Medulla oblongata (tissue), 1 donor: ENCODE measurements around the gene EEA1.

Experiments used
- DNase-seq: peaks from one replicate; pipeline ENCODE4 v3.0.0-alpha.2; 2015; ENCODE audit errors: extremely low spot score

The EEA1 gene

GRCh38 chr12:92890601-92891106 lies 38.4 kb downstream of the EEA1 start:
- no peak for DNase-seq

DNA sequence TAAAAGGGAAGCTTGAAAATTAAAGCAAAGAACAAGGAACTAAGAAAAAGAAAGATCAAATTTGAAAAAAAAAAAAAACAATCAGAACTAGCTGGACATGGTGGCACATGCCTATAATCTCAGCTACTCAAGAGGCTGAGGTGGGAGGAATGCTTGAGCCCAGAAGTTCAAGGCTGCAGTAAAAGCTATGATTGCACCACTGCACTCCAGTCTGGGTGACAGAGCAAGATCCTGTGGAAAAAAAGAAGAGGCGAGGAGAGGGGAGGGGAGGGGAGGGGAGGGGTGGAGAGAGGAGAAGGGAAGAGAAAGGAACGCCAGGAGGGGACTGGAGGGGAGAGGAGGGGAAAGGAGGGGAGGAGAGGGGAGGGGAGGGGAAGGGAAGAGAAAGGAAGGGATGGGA lies 43.0 kb downstream of the EEA1 start:
- no peak for DNase-seq

GRCh38 chr12:92879698-92880322 lies 49.3 kb downstream of the EEA1 start:
- no peak for DNase-seq

DNA sequence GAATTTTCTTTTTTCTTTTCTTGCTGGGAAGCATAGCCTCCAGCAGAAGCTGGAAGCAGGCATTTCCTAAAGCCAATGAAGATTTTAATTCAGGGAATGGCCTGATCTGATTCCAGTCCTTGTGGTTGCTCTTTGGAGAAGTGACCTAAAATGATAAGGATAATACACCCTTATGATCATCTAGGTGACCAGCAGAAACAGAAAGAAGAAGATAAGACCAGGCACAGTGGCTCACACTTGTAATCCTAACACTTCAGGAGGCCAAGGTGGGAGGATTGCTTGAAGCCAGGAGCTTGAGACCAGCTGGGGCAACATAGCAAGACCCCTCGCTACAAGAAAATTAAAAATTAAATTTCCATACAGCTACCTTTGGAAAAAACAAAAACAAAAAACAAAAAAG lies 51.2 kb downstream of the EEA1 start:
- DNase-seq, result no peak

DNA sequence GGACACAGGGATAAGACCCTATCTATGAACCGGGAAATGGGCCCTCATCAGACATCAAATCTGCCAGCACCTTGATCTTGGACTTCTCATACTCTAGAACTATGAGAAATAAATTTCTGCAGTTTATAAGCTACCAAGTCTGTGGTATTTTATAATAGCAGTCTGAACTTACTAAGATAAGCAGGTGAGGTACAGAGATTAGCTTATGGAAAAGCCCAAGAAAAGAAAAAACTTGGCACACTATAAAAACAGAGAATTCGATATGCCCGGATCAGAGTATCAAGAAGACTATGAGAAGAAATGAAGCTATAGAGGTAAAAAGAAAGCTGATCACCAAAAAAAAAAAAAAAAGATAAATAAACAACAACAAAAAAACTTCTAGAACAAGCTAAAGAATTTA lies 52.6 kb downstream of the EEA1 start:
- no peak for DNase-seq

DNA sequence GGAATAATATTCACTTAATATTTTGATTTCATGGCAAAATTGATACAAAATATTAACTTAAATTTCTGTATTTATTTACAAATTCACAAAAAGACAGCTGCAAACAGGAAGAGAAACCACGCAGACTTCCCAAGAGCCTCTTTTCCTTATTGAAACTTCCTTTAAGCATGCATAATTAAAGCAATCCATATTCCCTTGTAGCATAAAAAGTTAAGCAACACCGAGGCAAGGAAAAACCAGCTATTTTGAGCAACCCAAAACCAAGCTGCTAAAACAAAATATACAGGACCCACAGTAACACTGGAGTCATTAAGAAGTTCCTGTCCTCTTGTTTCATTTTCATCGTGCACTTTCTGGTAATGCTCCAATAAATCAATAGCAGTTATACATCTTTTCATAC lies 58.0 kb downstream of the EEA1 start:
- DNase-seq, result peak; percentile 11

DNA sequence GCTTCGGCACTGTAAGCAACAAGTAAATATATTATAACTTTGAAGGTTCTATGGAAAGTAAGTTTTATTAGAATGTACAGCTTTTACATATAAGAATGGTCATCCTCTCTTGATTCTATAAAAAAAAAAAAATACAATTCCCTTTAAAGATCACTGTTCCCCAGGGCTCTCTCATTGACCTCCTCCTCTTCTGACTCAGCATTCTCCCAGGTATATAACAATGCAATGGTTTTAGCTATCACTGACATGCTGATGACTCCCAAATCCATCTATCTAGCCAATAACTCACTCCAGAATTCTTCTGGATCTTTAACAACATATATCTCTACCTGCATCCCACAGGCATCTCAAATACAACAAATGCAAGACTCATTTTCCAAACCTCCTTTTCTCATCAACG lies 62.7 kb downstream of the EEA1 start:
- no peak for DNase-seq

GRCh38 chr12:92863251-92863650 lies 65.8 kb downstream of the EEA1 start:
- DNase-seq, result no peak

DNA sequence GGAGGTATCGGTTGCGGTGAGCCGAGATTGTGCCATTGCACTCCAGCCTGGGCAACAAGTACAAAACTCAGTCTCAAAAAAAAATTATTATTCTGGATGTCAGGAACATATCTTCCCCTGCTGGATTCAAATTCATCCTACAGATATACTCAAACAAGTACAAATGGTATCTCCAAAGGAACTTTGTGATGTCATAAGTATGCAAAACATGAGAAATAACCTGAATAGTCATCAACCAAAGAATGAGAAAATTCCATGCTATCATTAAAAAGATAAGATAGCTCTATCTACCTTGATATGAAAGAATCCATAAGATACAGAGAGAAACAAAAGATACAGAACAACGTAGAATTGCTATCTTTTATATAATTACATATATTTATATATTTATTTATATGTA lies 67.7 kb downstream of the EEA1 start:
- no peak for DNase-seq

DNA sequence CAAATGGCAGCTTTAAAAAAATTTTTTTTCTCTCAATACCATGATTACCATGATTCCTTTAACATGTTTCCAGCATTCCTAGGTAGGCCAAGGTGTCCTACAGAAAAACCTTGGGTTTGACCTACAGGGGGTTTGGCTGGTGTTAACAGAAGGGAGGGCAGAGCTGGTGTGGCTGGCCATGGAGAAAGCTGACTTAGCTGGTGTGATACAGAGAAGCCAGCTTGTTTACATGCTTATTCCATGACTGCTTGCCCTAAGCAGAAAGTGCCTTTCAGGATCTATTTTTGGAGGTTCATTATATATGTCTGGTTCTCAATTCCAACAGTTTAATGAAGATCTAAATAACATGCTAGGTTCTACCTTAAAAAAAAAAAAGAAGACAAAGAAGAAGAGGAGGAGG lies 68.6 kb downstream of the EEA1 start:
- no peak for DNase-seq

- no peak for DNase-seq
These were observed 69.3 kb downstream of the EEA1 start for GRCh38 chr12:92859650-92860386.

DNA sequence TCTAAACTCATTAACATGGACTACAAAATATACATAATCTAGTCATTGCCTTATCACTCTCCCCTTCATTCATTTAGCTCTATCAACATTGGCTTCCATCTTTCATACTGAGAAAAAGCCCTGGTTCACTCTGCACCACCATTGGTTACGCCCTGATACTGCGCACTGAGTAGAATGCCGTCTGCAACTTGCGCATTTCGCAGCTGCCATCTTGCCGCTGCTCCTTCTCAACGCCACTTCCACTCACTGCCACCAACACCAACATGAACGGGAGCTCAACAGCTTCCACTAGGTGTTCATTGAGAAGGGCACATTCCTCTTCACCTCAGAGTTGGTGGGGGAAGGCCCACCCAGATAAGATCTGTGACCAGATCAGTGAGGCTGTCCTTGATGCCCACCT lies 71.3 kb downstream of the EEA1 start:
- DNase-seq, result no peak

GRCh38 chr12:92854344-92854743 lies 74.8 kb downstream of the EEA1 start:
- no peak for DNase-seq

DNA sequence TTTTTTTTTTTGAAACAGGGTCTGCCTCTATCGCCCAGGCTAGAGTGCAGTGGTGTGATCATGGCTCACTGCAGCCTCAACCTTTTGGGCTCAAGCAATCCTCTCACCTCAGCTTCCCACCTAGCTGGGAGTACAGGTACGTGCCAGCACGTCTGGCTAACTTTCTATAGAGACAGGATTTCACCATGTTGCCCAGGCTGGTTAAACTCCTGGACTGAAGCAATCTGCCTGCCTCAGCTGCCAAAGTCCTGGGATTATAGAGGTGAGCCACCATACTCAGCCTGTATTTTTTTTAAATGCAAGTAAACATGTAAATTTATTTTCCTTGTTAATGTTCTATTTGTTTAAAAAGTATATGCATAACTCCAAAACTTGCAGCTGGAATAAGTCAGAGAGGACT lies 80.4 kb downstream of the EEA1 start:
- no peak for DNase-seq

DNA sequence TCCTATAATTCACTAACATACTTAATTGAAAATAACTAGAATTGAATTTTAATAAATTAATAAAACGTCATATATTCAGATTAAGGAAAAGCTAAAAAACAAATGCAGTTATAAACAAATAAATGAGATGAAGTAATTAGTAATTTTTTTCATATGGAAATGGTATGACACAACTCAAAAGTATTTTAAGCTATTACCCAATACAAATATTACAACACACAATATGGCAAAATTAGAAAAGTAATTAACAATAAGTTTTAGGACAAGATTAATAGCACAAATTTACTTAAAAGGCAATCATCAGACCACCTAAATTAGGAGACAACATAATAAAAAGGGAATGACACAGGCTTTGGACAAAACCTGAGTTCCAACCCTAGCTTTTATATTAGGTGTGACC lies 81.7 kb downstream of the EEA1 start:
- DNase-seq, result no peak

- no peak for DNase-seq
These were observed 83.8 kb downstream of the EEA1 start for GRCh38 chr12:92845329-92845728.

DNA sequence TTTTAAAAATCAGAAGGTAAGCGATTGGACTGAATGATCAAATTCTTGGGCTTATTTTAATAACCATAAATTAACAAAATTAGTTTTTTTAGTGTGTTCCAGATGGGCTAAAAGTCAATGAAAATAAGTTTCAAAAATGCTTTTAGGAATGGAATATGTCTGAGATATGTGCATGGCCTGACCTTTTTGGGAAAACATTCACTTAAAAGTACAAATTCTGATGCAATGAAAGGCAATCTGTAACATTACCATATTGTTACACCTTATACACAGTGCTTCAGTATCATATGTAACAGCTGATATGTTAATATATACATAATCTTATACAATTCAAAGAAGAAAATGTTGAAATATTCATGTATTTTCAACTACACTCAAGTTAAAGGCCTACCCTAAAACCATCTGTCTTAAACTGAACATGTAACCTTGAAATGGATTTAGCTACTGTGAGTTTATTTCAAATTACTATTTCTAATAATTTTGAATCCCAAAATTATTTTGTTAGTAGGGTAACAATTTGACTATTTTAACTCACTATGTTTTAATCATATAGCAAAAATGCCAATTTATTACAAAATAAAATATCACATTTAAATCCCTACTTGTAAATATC lies 84.8 kb downstream of the EEA1 start:
- no peak for DNase-seq

GRCh38 chr12:92829686-92830282 lies 99.3 kb downstream of the EEA1 start:
- no peak for DNase-seq

- DNase-seq, result no peak
These were observed 100.5 kb downstream of the EEA1 start for GRCh38 chr12:92828565-92828964.

GRCh38 chr12:92827836-92828431 lies 101.2 kb downstream of the EEA1 start:
- DNase-seq, result peak; percentile 18

DNA sequence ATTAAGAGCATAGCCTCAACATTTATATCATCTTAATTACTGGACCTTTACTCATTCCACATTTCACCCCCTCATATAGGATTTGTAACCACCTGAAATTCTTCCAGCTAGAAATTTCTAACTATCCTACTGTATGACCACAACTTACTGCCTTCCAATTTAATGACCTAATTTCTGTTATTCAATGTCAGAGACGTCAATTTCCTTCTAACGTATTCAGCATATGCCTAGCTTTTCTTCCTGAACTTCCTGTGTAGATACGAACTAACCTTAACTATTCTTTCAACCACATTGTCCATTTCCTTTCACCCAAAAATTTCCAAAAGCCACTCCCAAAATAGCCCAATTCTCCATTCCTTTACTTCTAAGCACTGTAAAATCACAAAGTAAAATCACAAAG lies 108.0 kb downstream of the EEA1 start:
- no peak for DNase-seq

DNA sequence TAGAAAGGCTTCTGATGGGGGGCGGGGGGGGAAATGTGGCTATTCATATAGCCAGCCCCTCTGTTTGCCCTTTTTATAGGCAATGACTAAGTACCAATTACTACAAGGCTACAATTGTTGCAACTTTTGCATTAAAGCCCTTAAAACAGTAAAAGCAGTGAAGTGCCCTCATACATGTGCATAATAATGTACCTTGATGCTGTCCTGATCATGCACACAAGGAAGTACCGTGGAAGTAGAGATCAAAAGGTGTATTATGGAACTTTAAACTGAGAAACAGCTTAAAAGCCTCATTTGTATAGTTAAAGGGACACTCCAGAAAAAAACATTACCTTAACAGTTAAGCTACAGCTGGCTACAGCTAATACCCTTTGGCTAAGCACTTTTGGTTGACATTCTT lies 114.5 kb downstream of the EEA1 start:
- DNase-seq, result no peak
